ENCODE results near the gene GRHL1.

GRCh38 chr2:10000541-10000940 is 49.0 kb downstream of the GRHL1 start:
- TF ChIP-seq CTCF (IDR thresholded peaks at IDR 0.05; ENCODE audit: insufficient read depth, low read length, poor library complexity, severe bottlenecking) (no peak), EZH2phosphoT487 (conservative IDR thresholded peaks at IDR 0.05; ENCODE audit: low read length) (no peak)

All from SU-DHL-6 (cell line).